Endothelial cell of umbilical vein (primary cell): ENCODE results near the gene FBXW7. TPM values are rescaled to one million over a fixed set of nuclear protein-coding genes. Genes with fewer than 3 reads are reported as not detected.

Experiments
- BruUV-seq: library from RNA; stranded (reverse); fragments of 400-500 nt; replicated peaks from 2 replicates; lab custom pipeline; 2021; lab: Mats Ljungman, UMichigan
- CTCF ChIA-PET: fragments of 300-600, 350-600 bp; sonication (Branson Sonifier 250); formaldehyde crosslinking; loops from one replicate; lab custom pipeline; 2021; ENCODE audit warnings: antibody characterized with exemption, inconsistent platforms; lab: Charles Lee
- POLR2A ChIA-PET: fragments of 300-600, 350-600 bp; sonication (Branson Sonifier 250); formaldehyde crosslinking; loops from one replicate; lab custom pipeline; 2021; ENCODE audit warnings: antibody characterized with exemption, inconsistent platforms; lab: Charles Lee
- DNase-seq: peaks from one replicate; pipeline ENCODE4 v3.0.0-alpha.2; 2011; ENCODE audit warnings: low read depth, low spot score
- FAIRE-seq: peaks from 2 replicates; lab custom pipeline; 2011; peaks lifted over from hg19 to GRCh38; lab: Jason Lieb, UNC
- H2AFZ ChIP-seq: 2 replicates; pipeline ENCODE4 v1.6.0; 2012; ENCODE audit warnings: low read depth, low read length, control low read depth, inconsistent platforms
- H3K27ac ChIP-seq: 2 replicates; pipeline ENCODE4 v1.5.1; 2011; ENCODE audit warnings: low read depth, mild to moderate bottlenecking, control low read depth, low read length, moderate library complexity; ENCODE audit not compliant: insufficient read depth
- H3K27me3 ChIP-seq, 2 experiments: 2 replicates each; pipeline versions ENCODE4 v1.6.0 to v1.6.1; 2011; ENCODE audit warnings: low read length in 2 of 2, mixed read lengths in 1 of 2; ENCODE audit not compliant: control insufficient read depth in 2 of 2, insufficient read depth in 2 of 2
- H3K36me3 ChIP-seq, 2 experiments: 2 replicates in 1 of 2; 3 replicates in 1 of 2; pipeline ENCODE4 v1.5.1; 2011; ENCODE audit warnings: low read length in 2 of 2, mild to moderate bottlenecking in 1 of 2, moderate library complexity in 1 of 2; ENCODE audit not compliant: control insufficient read depth in 2 of 2, insufficient read depth in 2 of 2; ENCODE audit errors: extremely low read depth in 1 of 2
- H3K4me1 ChIP-seq: 3 replicates; pipeline ENCODE4 v1.5.1; 2011; ENCODE audit warnings: mild to moderate bottlenecking, low read length; ENCODE audit not compliant: control insufficient read depth, insufficient read depth; ENCODE audit errors: extremely low read depth
- H3K4me2 ChIP-seq: 2 replicates; pipeline ENCODE4 v1.6.1; 2011; ENCODE audit warnings: low read length, control low read depth, mixed read lengths; ENCODE audit not compliant: insufficient read depth
- H3K4me3 ChIP-seq, 3 experiments: fragments of 200-600 bp in 1 of 3; sonication (generic), shearing (Covaris generic) in 1 of 3; replicated peaks in 1 of 3; 2 replicates each; pipeline ENCODE4 v1.5.1; 2011 to 2016; ENCODE audit warnings: control low read depth in 3 of 3, low read length in 3 of 3, mild to moderate bottlenecking in 2 of 3, inconsistent platforms in 1 of 3, low read depth in 1 of 3, moderate library complexity in 1 of 3; ENCODE audit not compliant: insufficient read depth in 1 of 3
- H3K79me2 ChIP-seq: 2 replicates; pipeline ENCODE4 v1.6.0; 2012; ENCODE audit warnings: low read length, inconsistent platforms; ENCODE audit not compliant: control insufficient read depth, insufficient read depth
- H3K9ac ChIP-seq: replicated peaks from 2 replicates; pipeline ENCODE3; 2011; ENCODE audit warnings: low read length, control low read depth; ENCODE audit not compliant: insufficient read depth; ENCODE audit errors: extremely low read depth
- H3K9me1 ChIP-seq: replicated peaks from 3 replicates; pipeline ENCODE4 v1.6.0; 2011; ENCODE audit warnings: mild to moderate bottlenecking, low read length; ENCODE audit not compliant: control insufficient read depth, insufficient read depth; ENCODE audit errors: extremely low read depth
- H3K9me3 ChIP-seq: replicated peaks from 2 replicates; pipeline ENCODE4 v1.5.1; 2012; ENCODE audit warnings: low read length, inconsistent platforms; ENCODE audit not compliant: control insufficient read depth, insufficient read depth
- H4K20me1 ChIP-seq: replicated peaks from 2 replicates; pipeline ENCODE3; 2011; ENCODE audit warnings: mild to moderate bottlenecking, low read length; ENCODE audit not compliant: control insufficient read depth, insufficient read depth; ENCODE audit errors: extremely low read depth
- CTCF ChIP-seq, 2 donors: IDR thresholded peaks; 1 replicate in 1 of 2; 2 replicates in 1 of 2; pipeline ENCODE4 v1.5.1; 2011; ENCODE audit warnings: low read length in 2 of 2, mild to moderate bottlenecking in 2 of 2, moderate library complexity in 2 of 2, control low read depth in 1 of 2, inconsistent platforms in 1 of 2, low read depth in 1 of 2; ENCODE audit not compliant: insufficient read depth in 1 of 2; ENCODE audit errors: extremely low read depth in 1 of 2
- EZH2 ChIP-seq: IDR thresholded peaks from 2 replicates; pipeline ENCODE4 v1.6.1; 2012; ENCODE audit warnings: borderline replicate concordance, low read depth, mild to moderate bottlenecking, moderate library complexity, low read length, inconsistent platforms; ENCODE audit not compliant: severe bottlenecking
- FOS ChIP-seq: IDR thresholded peaks from 2 replicates; pipeline ENCODE4 v1.6.1; 2011; ENCODE audit warnings: mild to moderate bottlenecking, low read length, moderate library complexity, borderline replicate concordance; ENCODE audit not compliant: insufficient read depth
- GATA2 ChIP-seq: IDR thresholded peaks from 2 replicates; pipeline ENCODE4 v1.7.0; 2011; ENCODE audit warnings: low read depth, mild to moderate bottlenecking, moderate library complexity, mixed read lengths, low read length; ENCODE audit not compliant: insufficient read length, insufficient read depth
- JUN ChIP-seq: IDR thresholded peaks from 2 replicates; pipeline ENCODE4 v1.6.1; 2011; ENCODE audit warnings: borderline replicate concordance, low read depth; ENCODE audit not compliant: insufficient read length, insufficient read depth
- MYC ChIP-seq: IDR thresholded peaks from one replicate; pipeline ENCODE4 v1.6.1; 2011; ENCODE audit warnings: mild to moderate bottlenecking, low read depth, low read length
- POLR2A ChIP-seq: IDR thresholded peaks from 2 replicates; pipeline ENCODE4 v1.6.1; 2012; ENCODE audit warnings: low read depth, mild to moderate bottlenecking, control low read depth, low read length
- POLR2AphosphoS5 ChIP-seq: IDR thresholded peaks from 2 replicates; pipeline ENCODE4 v1.6.1; 2012; ENCODE audit warnings: low read depth, mild to moderate bottlenecking, control low read depth, low read length, moderate library complexity; ENCODE audit not compliant: insufficient read depth
- dilution Hi-C: fragments of 300-500 bp; cut with MboI; formaldehyde crosslinking; loops from one replicate; pipeline ENCODE4 v1.15.0; 2019; ENCODE audit warnings: low sequenced_read_pairs; ENCODE audit not compliant: extremely low pct_ligation_motif_present
- intact Hi-C: fragments of 100-400 bp; cut with micrococcal nuclease; formaldehyde crosslinking; loops from one replicate; pipeline ENCODE4 v1.10.0; 2022
- polyA plus RNA-seq, 4 experiments: library from polyadenylated mRNA; depleted of rRNA in 3 of 4; stranded (reverse) in 3 of 4; unstranded in 1 of 4; fragments of >200 nt; gene quantifications; 2 replicates each; pipeline versions ENCODE4 v1.2.1 to v1.2.3, GENCODE V29; 2011 to 2012; ENCODE audit warnings: missing spikeins in 1 of 4
- total RNA-seq: library from RNA; stranded (reverse); gene quantifications from 2 replicates; pipeline ENCODE4 v1.2.3, GENCODE V29; 2021
- TF ChIP-seq, protein P1 (sequence below): IDR thresholded peaks from 2 replicates; pipeline ENCODE4 v1.6.1; 2011; ENCODE audit not compliant: insufficient read depth, insufficient read length

FBXW7 gene
- total and polyA plus RNA-seq, 2 donors (not counting 3 experiments of a cell fraction or from before 2014, with no cell fraction given), result 7.0 to 28.1 TPM

GRCh38 chr4:152573861-152574260 is 38.0 kb upstream of the FBXW7 start:
- no TSS peak for BruUV-seq
- Histone ChIP-seq H3K9me3 (no peaks in the 10 kb centered on the region), H3K4me2 (no peak overlapping the region), H3K9ac (no peak overlapping the region), H4K20me1 (no peaks in the 10 kb centered on the region), H3K27ac (no peak overlapping the region), H3K36me3 (no peaks in the 10 kb centered on the region), H3K27me3 (no peaks in the 10 kb centered on the region), H3K79me2 (no peaks in the 10 kb centered on the region), H2AFZ (no peak overlapping the region), H3K9me1 (no peaks in the 10 kb centered on the region), H3K4me1 (peaks cover 7% of the 10 kb centered on the region), H3K4me3 (no peak overlapping the region)
- DNase-seq (no peak), FAIRE-seq (no peak)
- dilution Hi-C loops (no loop called here), intact Hi-C loops (no loop called here)
- TF ChIP-seq, protein P1, sequence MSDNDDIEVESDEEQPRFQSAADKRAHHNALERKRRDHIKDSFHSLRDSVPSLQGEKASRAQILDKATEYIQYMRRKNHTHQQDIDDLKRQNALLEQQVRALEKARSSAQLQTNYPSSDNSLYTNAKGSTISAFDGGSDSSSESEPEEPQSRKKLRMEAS, result no peak
- TF ChIP-seq CTCF (IDR thresholded peaks at IDR 0.05; ENCODE audit: extremely low read depth in 1 of 2, insufficient read depth in 1 of 2, low read depth in 1 of 2, low read length in 2 of 2) (no peak), JUN (no peak), EZH2 (no peak), GATA2 (no peak), FOS (no peak), MYC (no peak), POLR2A (no peak), POLR2AphosphoS5 (no peak)
- CTCF ChIA-PET, result no interaction called here
- POLR2A ChIA-PET, result no interaction called here
